BLaER1 (cell line): ENCODE measurements around the gene FAM117A.
A peak's percentile ranks its signal among the peaks of the same experiment; 100 is the strongest.

Experiments
- H3K27ac ChIP-seq: shearing (Covaris generic); formaldehyde crosslinking; 2 replicates; pipeline ENCODE4 v1.8.1; 2022
- H3K27me3 ChIP-seq: shearing (Covaris generic); formaldehyde crosslinking; 2 replicates; pipeline ENCODE4 v1.8.1; 2022
- H3K36me3 ChIP-seq: shearing (Covaris generic); formaldehyde crosslinking; 2 replicates; pipeline ENCODE4 v1.8.1; 2022
- H3K4me1 ChIP-seq: shearing (Covaris generic); formaldehyde crosslinking; 2 replicates; pipeline ENCODE4 v1.8.1; 2022
- H3K4me2 ChIP-seq: shearing (Covaris generic); formaldehyde crosslinking; 2 replicates; pipeline ENCODE4 v1.8.1; 2022
- H3K4me3 ChIP-seq: shearing (Covaris generic); formaldehyde crosslinking; 2 replicates; pipeline ENCODE4 v1.8.1; 2022
- H3K9ac ChIP-seq: shearing (Covaris generic); formaldehyde crosslinking; 2 replicates; pipeline ENCODE4 v1.8.1; 2022
- H3K9me3 ChIP-seq: shearing (Covaris generic); formaldehyde crosslinking; 2 replicates; pipeline ENCODE4 v1.8.1; 2022
- H4K20me1 ChIP-seq: shearing (Covaris generic); formaldehyde crosslinking; 2 replicates; pipeline ENCODE4 v1.8.1; 2022
- Cebpa-rat ChIP-seq: shearing (Covaris generic); IDR thresholded peaks from 2 replicates; pipeline ENCODE4 v1.8.1; 2022

Gene FAM117A

GRCh38 chr17:49742166-49742638 lies 21.7 kb downstream of the FAM117A start:
- H3K4me1 ChIP-seq, result peaks cover 98% of the 10 kb centered on the region
- no peaks in the 10 kb centered on the region for H3K9me3 ChIP-seq
- peak overlapping the region; percentile 64 for H3K4me3 ChIP-seq
- TF ChIP-seq Cebpa-rat, result no peak; the same call in 1 of the 2 replicates
- peak overlapping the region; percentile 94 for H3K4me2 ChIP-seq
- peak overlapping the region; percentile 80 for H3K9ac ChIP-seq
- no peaks in the 10 kb centered on the region for H3K27me3 ChIP-seq
- no peaks in the 10 kb centered on the region for H4K20me1 ChIP-seq
- H3K27ac ChIP-seq, result peak overlapping the region; percentile 93
- H3K36me3 ChIP-seq, result peaks cover 4% of the 10 kb centered on the region

- H3K9me3 ChIP-seq, result no peaks in the 10 kb centered on the region
- peak overlapping the region; percentile 80 for H3K9ac ChIP-seq
- TF ChIP-seq Cebpa-rat, result no peak
- H3K27ac ChIP-seq, result peak overlapping the region; percentile 93
- H4K20me1 ChIP-seq, result no peaks in the 10 kb centered on the region
- H3K36me3 ChIP-seq, result peaks cover 9% of the 10 kb centered on the region
- H3K4me2 ChIP-seq, result peak overlapping the region; percentile 94
- peaks cover 98% of the 10 kb centered on the region for H3K4me1 ChIP-seq
- H3K27me3 ChIP-seq, result no peaks in the 10 kb centered on the region
- H3K4me3 ChIP-seq, result peak overlapping the region; percentile 64
Observed at GRCh38 chr17:49741692-49742076, 22.2 kb downstream of the FAM117A start.

- peaks cover 13% of the 10 kb centered on the region for H3K36me3 ChIP-seq
- peak overlapping the region; percentile 80 for H3K9ac ChIP-seq
- no peak for TF ChIP-seq Cebpa-rat
- peak overlapping the region; percentile 93 for H3K27ac ChIP-seq
- peak overlapping the region; percentile 94 for H3K4me2 ChIP-seq
- no peaks in the 10 kb centered on the region for H4K20me1 ChIP-seq
- no peaks in the 10 kb centered on the region for H3K9me3 ChIP-seq
- H3K4me1 ChIP-seq, result peaks cover 98% of the 10 kb centered on the region
- H3K27me3 ChIP-seq, result no peaks in the 10 kb centered on the region
- H3K4me3 ChIP-seq, result peak overlapping the region; percentile 64
Observed at GRCh38 chr17:49741009-49741691, 22.8 kb downstream of the FAM117A start.

- peaks cover 91% of the 10 kb centered on the region for H3K4me1 ChIP-seq
- H3K4me2 ChIP-seq, result peak overlapping the region; percentile 94
- peak overlapping the region; percentile 80 for H3K9ac ChIP-seq
- no peaks in the 10 kb centered on the region for H3K9me3 ChIP-seq
- peak overlapping the region; percentile 64 for H3K4me3 ChIP-seq
- peak overlapping the region; percentile 93 for H3K27ac ChIP-seq
- H4K20me1 ChIP-seq, result no peaks in the 10 kb centered on the region
- peak; percentile 92 for TF ChIP-seq Cebpa-rat
- peaks cover 19% of the 10 kb centered on the region for H3K36me3 ChIP-seq
- H3K27me3 ChIP-seq, result no peaks in the 10 kb centered on the region
Observed at GRCh38 chr17:49739641-49740271, 24.2 kb downstream of the FAM117A start.

GRCh38 chr17:49738456-49739163 lies 25.3 kb downstream of the FAM117A start:
- Histone ChIP-seq H3K4me1 (peaks cover 85% of the 10 kb centered on the region), H3K9ac (peak overlapping the region; percentile 80), H3K27me3 (no peaks in the 10 kb centered on the region), H3K4me2 (peak overlapping the region; percentile 94), H3K9me3 (no peaks in the 10 kb centered on the region), H3K4me3 (peak overlapping the region; percentile 64), H4K20me1 (no peaks in the 10 kb centered on the region), H3K36me3 (peaks cover 27% of the 10 kb centered on the region), H3K27ac (peak overlapping the region; percentile 93)
- TF ChIP-seq Cebpa-rat, result no peak

- H3K27me3 ChIP-seq, result no peaks in the 10 kb centered on the region
- H4K20me1 ChIP-seq, result peaks cover 10% of the 10 kb centered on the region; the same call in 1 of the 2 replicates
- TF ChIP-seq Cebpa-rat, result no peak
- no peak overlapping the region for H3K4me3 ChIP-seq
- peaks cover 70% of the 10 kb centered on the region for H3K4me1 ChIP-seq
- no peak overlapping the region for H3K4me2 ChIP-seq
- H3K27ac ChIP-seq, result no peak overlapping the region
- no peak overlapping the region for H3K9ac ChIP-seq
- H3K9me3 ChIP-seq, result no peaks in the 10 kb centered on the region
- peaks cover 61% of the 10 kb centered on the region for H3K36me3 ChIP-seq
Observed at GRCh38 chr17:49734515-49735490, 29.1 kb downstream of the FAM117A start.

GRCh38 chr17:49731435-49731831 lies 32.5 kb downstream of the FAM117A start:
- Histone ChIP-seq H3K36me3 (peaks cover 86% of the 10 kb centered on the region), H3K4me1 (peaks cover 62% of the 10 kb centered on the region), H3K27me3 (no peaks in the 10 kb centered on the region), H3K4me2 (no peak overlapping the region), H3K27ac (no peak overlapping the region), H3K9ac (no peak overlapping the region), H3K4me3 (no peak overlapping the region), H4K20me1 (peaks cover 33% of the 10 kb centered on the region), H3K9me3 (peaks cover 7% of the 10 kb centered on the region; the same call in 1 of the 2 replicates)
- TF ChIP-seq Cebpa-rat, result no peak

GRCh38 chr17:49730785-49731434 lies 33.0 kb downstream of the FAM117A start:
- H3K27ac ChIP-seq, result no peak overlapping the region
- H3K36me3 ChIP-seq, result peaks cover 89% of the 10 kb centered on the region
- no peak overlapping the region for H3K4me3 ChIP-seq
- no peak overlapping the region for H3K9ac ChIP-seq
- peaks cover 12% of the 10 kb centered on the region for H3K9me3 ChIP-seq
- H3K27me3 ChIP-seq, result no peaks in the 10 kb centered on the region
- no peak for TF ChIP-seq Cebpa-rat
- H3K4me2 ChIP-seq, result no peak overlapping the region
- peaks cover 33% of the 10 kb centered on the region for H4K20me1 ChIP-seq
- H3K4me1 ChIP-seq, result peaks cover 57% of the 10 kb centered on the region
